Pons (tissue), 1 donor: Measurements from ENCODE around the gene EXOC8.

Source experiments
- DNase-seq: peaks from one replicate; pipeline ENCODE4 v3.0.0-alpha.2; 2016; ENCODE audit warnings: low spot score

Gene EXOC8

GRCh38 chr1:231337472-231338269, at the start of gene EXOC8:
EXOC8 (minus strand) TSS chr1:231337852; CDS start chr1:231337745, 107 bp downstream.
- DNase-seq, result peak; percentile 99

GRCh38 chr1:231386466-231386865, 48.8 kb upstream of the EXOC8 start:
- no peak for DNase-seq

GRCh38 chr1:231385416-231385748, 47.7 kb upstream of the EXOC8 start:
- no peak for DNase-seq

- DNase-seq, result no peak
Observed at GRCh38 chr1:231384696-231385415, 47.2 kb upstream of the EXOC8 start.

- no peak for DNase-seq
Observed at GRCh38 chr1:231383159-231383860, 45.7 kb upstream of the EXOC8 start.

- DNase-seq, result no peak
Observed at GRCh38 chr1:231382426-231382825, 44.8 kb upstream of the EXOC8 start.

- no peak for DNase-seq
Observed at GRCh38 chr1:231381729-231382128, 44.1 kb upstream of the EXOC8 start.

GRCh38 chr1:231376875-231377549, 39.4 kb upstream of the EXOC8 start:
- no peak for DNase-seq

GRCh38 chr1:231376101-231376500, 38.4 kb upstream of the EXOC8 start:
- no peak for DNase-seq

- no peak for DNase-seq
Observed at GRCh38 chr1:231374394-231374793, 36.7 kb upstream of the EXOC8 start.

GRCh38 chr1:231372501-231372900, 34.8 kb upstream of the EXOC8 start:
- no peak for DNase-seq

- peak; percentile 78 for DNase-seq
Observed at GRCh38 chr1:231369282-231369681, 31.6 kb upstream of the EXOC8 start.

GRCh38 chr1:231364192-231364591, 26.5 kb upstream of the EXOC8 start:
- no peak for DNase-seq

- no peak for DNase-seq
Observed at GRCh38 chr1:231363624-231364023, 26.0 kb upstream of the EXOC8 start.

- no peak for DNase-seq
Observed at GRCh38 chr1:231362325-231362724, 24.7 kb upstream of the EXOC8 start.

GRCh38 chr1:231359113-231359512, 21.5 kb upstream of the EXOC8 start:
- DNase-seq, result no peak

GRCh38 chr1:231357831-231358354, 20.2 kb upstream of the EXOC8 start:
- DNase-seq, result peak; percentile 73

- DNase-seq, result no peak
Observed at GRCh38 chr1:231357187-231357772, 19.6 kb upstream of the EXOC8 start.

- no peak for DNase-seq
Observed at GRCh38 chr1:231355171-231355570, 17.5 kb upstream of the EXOC8 start.

- no peak for DNase-seq
Observed at GRCh38 chr1:231354330-231355020, 16.8 kb upstream of the EXOC8 start.

GRCh38 chr1:231353086-231353485, 15.4 kb upstream of the EXOC8 start:
- no peak for DNase-seq
